ENCODE results near the gene MUS81.
"Not testable (repeated sequence)": the region's sequence is repeated elsewhere in the genome, so short reads cannot be mapped to it uniquely, and the experiment has no call there.

MUS81 gene

DNA sequence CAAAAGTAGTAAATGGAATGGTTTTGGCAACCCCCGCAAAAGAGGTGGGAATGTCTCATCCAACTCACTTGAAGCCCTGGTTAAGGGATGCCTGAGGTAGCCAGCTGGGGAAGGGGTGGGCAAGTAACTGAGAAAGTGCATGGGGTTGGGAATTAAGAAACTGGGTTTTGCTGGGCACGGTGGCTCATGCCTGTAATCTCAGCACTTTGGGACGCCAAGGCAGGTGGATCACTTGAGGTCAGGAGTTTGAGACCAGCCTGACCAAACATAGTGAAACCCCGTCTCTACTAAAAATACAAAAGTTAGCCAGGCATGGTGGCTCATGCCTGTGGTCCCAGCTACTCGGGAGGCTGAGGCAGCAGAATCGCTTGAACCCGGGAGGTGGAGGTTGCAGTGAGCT lies 11.5 kb upstream of the MUS81 start:
- not testable (repeated sequence) for DNase-seq

- DNase-seq: no peak
Observed at GRCh38 chr11:65849366-65849765, 10.9 kb upstream of the MUS81 start.

DNA sequence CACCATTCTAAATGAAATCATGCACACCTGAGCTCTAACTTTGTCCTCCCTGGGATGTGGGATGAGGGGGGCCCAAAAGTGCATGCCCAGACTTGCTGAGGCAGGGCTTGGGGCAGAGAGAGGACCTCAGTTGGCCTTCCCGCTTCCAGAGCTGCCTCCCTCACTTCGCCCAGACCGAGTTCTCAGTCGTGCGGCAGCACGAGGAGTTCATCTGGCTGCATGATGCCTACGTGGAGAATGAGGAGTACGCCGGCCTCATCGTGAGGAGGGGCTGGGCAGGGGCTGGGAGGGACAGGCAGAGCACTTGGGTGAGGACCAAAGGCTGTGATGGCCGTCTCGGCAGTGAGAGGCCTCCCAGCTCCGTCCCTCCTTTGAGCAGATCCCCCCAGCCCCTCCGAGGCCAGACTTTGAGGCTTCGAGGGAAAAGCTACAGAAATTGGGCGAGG lies 10.4 kb upstream of the MUS81 start:
- no peak for DNase-seq

- no peak for DNase-seq
Observed at GRCh38 chr11:65850217-65851082, 9.8 kb upstream of the MUS81 start.

- peak; percentile 40 for DNase-seq
Observed at GRCh38 chr11:65851083-65851579, 9.1 kb upstream of the MUS81 start.

DNA sequence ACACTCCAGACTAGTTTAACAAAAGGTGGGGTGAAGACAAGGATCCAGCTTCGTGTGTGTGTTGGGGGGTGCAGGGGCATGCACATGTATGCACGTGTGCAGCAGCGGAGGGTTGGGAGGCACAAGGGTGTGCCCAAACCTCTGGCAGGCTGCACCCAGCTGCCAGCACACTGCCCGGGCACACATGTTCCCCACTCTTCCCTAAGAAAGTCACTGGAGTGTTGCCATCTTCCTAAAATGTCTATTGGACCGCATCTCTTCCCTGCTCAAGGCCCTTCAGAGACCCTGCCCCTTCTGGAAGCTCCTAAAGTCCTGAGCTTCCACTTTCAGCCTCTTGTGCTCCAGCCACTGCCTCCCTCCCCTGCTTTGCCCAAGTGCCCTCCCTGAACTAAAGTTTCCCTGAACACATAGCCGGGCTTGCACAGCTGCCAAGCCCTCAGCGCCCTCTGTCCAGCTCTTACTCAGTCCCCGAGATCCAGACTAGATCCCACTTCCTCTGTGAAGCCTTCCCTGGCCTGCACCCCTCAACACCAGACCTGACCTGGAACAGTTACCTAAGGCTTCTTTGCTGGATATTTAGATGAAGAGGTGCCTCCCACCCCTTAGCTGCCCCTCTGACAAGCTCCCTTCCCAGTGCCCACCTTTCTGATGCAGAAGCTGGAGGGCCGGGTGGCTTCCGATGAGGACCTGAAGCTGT lies 8.3 kb upstream of the MUS81 start:
- DNase-seq: no peak

DNA sequence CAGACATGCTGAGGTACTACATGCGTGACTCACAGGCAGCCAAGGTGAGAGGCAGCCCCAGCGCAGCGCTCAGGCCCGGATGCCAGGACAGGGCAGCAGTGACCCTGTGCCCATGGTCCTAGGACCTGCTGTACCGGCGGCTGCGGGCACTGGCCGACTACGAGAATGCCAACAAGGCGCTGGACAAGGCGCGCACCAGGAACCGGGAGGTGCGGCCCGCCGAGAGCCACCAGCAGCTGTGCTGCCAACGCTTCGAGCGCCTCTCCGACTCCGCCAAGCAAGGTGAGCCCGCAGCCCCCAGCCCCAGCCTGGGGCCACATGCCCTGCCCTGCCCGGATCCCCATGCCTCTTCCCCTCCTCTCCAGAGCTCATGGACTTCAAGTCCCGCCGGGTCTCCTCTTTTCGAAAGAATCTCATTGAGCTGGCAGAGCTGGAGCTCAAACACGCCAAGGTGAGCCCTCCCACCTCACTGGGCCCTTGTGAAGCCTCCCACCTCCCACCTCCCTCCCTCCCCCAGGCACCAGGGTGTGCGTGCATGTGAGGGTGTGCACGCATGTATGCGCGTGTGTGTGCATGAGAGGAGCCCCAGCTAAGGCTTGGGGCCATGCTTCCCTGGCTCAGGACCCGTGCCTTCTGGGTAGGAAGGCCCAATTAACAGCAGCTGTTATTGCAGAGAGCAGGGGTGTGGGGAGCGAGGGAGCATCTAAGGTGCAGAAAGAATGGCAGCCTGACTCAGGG lies 7.6 kb upstream of the MUS81 start:
- peak; percentile 15 for DNase-seq

DNA sequence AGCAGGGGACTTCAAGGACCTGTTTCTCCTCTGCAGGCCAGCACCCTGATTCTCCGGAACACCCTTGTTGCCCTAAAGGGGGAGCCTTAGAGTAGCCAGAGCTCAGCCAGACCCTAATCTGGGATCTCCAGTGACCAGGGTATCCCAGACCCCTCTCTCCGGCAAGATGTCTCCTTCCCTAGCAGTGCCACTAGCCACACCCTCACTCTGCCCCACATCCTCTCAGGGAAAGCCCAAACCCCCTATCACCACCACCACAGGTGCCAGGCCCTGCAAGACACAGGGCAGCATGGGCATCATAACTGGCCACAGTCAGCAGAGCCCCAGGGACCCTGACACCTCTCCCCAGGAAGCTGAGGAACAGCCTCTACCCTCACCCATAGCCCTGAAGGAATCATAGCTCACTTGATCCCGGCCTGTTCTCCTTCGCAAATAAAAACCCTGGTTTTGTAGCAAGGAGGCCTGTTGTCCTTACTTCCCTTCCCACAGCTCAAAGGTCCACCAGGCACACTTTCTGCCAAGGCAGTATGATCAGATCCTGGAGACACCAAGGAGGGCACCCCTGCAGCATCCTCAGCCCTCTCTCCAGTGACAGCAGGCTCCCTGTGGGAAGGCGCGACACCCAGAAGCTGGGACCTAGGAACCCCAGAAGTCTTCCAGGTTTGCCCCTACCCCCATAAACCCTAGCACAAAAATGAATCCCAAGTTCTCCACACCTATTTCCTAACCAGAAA lies 6.8 kb upstream of the MUS81 start:
- DNase-seq: no peak

GRCh38 chr11:65854161-65854592 lies 6.1 kb upstream of the MUS81 start:
- no peak for DNase-seq

DNA sequence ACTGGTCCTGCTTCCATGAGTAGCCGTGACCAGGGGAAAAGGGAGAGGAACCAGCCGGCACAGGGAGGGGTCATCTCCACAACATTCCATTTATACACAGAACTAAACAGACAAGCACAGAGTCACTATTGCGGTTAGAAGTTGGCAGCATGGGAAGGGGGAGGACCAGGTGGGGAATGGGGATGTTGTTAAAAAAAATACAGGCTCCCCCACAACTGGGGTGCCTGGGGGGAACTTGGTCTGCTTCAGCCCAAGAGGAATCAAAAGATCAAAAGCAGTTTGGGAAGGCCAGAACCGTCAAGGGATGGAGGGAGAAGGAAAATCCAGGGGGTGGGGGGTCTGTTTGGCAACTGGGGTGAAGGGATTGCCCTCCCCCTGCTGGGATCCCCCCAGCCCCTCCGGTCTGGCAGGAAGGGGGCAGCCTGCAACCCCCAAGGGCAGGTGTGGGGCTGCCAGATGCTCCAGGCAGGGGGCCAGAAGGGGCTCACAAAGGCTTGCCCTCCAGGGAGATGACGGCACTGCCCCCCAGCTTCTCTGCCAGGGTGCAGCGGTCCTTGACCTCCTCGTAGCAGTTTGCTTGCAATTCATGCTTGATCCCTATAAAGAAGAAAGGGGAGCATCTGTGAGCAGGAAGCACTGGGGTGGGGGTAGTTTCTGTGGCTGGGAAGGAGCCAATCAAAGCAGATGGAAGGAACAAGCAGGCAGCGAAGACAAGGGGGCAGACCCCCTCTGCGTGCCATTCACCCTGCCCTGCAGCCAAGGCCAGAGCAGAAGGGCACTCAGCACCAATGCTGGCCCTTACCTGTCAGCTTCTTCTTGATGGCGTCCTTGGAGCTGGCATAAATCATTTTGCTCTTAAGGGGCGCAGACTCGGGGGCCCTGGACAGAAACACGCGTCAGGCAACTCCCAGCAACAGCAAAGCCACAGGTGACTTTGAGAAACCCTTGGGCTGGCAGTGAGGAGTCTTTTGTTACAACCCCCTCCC lies 5.1 kb upstream of the MUS81 start:
- DNase-seq: peak; percentile 0

- peak; percentile 0 for DNase-seq
Observed at GRCh38 chr11:65855927-65856363, 4.3 kb upstream of the MUS81 start.

DNA sequence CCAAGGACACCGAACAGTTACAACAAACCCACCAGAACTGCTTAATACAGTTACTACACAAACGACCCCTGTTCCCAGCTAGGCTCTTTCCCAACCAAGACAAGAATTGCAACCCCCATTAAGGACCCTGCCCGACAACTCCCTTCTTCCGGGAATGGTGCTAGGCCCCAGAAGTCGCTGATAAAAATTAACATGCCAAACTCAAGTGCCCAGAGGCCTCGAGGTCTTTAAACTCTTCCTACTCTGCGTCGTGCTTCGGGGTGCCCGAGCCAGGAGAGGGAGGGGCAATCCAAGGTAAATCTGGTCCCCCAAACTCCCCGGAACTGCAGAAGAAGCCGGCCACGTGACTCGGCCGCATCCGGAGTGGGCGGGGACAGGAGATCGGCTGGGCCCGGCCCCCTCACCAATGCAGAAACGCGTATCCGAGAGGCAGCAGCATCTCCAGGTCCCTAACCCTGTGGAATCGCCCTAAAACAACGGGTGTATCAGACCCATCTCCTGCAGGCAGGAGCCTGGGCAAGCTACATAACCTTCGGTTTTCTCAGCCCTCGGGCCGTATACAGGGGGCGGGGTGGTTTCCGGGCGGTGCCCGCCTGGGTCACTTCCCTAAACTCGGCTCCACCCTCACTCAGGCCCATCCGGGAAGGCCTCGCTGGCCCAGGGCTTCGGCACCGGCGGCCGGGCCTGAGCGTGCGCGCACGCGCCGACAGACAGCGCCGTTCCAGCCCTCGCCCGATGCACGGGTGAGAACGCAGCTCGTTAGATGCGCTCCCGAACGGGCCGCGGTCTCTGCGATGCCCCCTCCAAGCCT lies 3.3 kb upstream of the MUS81 start:
- DNase-seq: peak; percentile 78

- DNase-seq: no peak
Observed at GRCh38 chr11:65857500-65857852, 2.8 kb upstream of the MUS81 start.

GRCh38 chr11:65857853-65858680 lies 2.2 kb upstream of the MUS81 start, which contains the start of gene CFL1:
Gene CFL1, minus strand, starts transcription at chr11:65858180. Its CDS starts 81 bp downstream, at chr11:65858099.
- DNase-seq: peak; percentile 98

DNA sequence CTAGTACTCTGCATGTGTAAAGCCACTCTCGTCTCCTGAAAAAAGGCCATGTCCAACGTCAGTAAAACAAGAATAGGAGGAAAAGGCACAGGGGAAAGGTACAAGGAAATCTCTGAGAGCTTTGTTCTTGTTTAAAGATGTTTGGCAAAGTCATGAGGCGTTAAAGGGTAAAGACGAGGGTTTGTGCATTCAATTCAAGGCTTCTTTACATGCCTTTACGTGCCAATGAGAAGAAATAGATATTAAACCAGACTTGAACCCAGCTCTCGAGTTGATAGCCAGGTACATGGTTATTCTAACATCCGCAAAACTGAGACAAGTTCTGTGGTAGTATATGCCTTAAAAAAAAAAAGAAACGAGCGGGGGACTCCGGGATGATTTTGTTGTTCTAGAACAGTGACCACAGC lies 1.5 kb upstream of the MUS81 start:
- no peak for DNase-seq

DNA sequence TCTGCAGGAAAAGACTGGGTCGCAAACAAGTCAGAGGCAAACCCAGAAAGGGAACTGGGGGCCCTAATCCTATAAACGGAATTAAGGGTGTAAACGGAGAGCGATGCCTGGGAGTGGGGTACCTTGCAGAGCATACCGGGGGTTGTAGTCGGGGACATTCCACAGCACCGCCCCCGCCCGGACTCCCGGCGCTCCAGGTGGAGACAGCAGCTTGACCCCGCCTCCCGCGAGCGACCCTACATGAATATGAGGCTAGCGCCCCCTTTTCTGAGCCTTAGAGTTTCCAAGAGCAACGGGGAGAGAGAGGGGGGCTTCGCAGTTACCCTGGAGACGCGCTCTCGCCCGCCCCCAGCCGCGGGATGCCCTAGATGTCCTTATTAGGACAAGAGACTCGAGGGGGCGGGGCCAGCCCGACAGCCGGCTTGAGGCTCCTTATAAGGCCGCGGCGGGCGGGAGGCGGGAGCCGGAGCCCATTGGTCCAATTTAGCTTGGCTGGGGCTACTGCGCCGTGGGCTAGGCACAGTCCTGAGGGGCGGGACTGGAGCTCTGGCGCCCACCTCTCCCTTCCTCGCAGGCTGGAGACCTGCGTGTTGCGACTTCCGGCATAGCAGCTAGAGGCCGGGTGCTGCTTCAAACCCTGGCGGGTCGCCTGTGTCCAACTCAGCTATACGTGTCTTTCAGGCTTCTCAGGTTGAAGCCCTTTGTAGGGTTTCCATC lies 980 bp upstream of the MUS81 start:
- DNase-seq: peak; percentile 99

GRCh38 chr11:65859812-65860277 lies 388 bp upstream of the MUS81 start:
- DNase-seq: no peak

DNA sequence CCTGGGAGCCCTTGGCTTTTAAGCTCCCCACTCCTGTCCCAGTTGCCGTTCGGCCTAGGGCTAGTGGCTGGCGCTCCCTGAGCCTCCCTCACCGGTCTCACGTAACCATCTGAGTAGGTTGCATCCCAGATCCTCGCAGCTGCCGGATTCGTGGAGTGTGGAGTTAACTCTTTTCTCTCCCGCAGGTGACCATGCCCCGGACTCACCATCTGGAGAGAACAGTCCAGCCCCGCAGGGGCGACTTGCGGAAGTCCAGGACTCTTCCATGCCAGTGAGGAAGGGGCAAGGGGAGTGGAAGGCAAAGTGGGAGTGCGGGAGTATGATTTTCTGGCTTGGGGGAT lies 902 bp downstream of the MUS81 start:
- no peak for DNase-seq
